Colonic mucosa (tissue), 4 donors: Measurements from ENCODE around the gene ACAP1. TPM values are rescaled to one million over a fixed set of nuclear protein-coding genes. Genes with fewer than 3 reads are reported as not detected.

Experiments used
- DNase-seq: peaks from one replicate; pipeline ENCODE4 v3.0.0-alpha.2; 2020
- H3K27ac ChIP-seq: fragments of 200-600 bp; one replicate; pipeline ENCODE4 v1.8.0; 2021
- H3K27me3 ChIP-seq: fragments of 200-600 bp; one replicate; pipeline ENCODE4 v1.8.0; 2021
- H3K36me3 ChIP-seq: fragments of 200-600 bp; one replicate; pipeline ENCODE4 v1.8.0; 2021
- H3K4me1 ChIP-seq: fragments of 200-600 bp; one replicate; pipeline ENCODE4 v1.8.0; 2021; ENCODE audit warnings: mild to moderate bottlenecking
- H3K4me3 ChIP-seq: fragments of 200-600 bp; one replicate; pipeline ENCODE4 v1.8.0; 2021
- H3K9ac ChIP-seq, 2 donors: one replicate each; pipeline ENCODE4 v1.7.0; 2013; ENCODE audit warnings: control low read depth in 2 of 2, low read depth in 2 of 2, low read length in 2 of 2
- H3K9me3 ChIP-seq: fragments of 200-600 bp; one replicate; pipeline ENCODE4 v1.8.0; 2021
- intact Hi-C: fragments of 100-400 bp; cut with DNase I; formaldehyde crosslinking; loops from one replicate; pipeline ENCODE4 v1.14.1; 2022
- total RNA-seq, 2 donors: library from RNA; stranded (reverse); fragmentation: NEBNext Ultra II Directional in 1 of 2; extraction: Animal tissue kit (Norgen Biotek cat#: 25700) in 1 of 2; gene quantifications; one replicate each; pipeline ENCODE4 v1.2.1, GENCODE V29; 2021
- TF ChIP-seq, protein P1 (sequence below): fragments of 200-600 bp; IDR thresholded peaks from one replicate; pipeline ENCODE4 v1.8.0; 2022; ENCODE audit warnings: antibody characterized with exemption, mild to moderate bottlenecking
- donor health status: healthy.
- donor health status: DM: no; HTN: no; CAD: no.
- donor health status: DM: no; HTN: no; CAD: no.

The ACAP1 gene
- total RNA-seq, 2 donors from 2014 or later: 7.4 to 12.1 TPM

DNA sequence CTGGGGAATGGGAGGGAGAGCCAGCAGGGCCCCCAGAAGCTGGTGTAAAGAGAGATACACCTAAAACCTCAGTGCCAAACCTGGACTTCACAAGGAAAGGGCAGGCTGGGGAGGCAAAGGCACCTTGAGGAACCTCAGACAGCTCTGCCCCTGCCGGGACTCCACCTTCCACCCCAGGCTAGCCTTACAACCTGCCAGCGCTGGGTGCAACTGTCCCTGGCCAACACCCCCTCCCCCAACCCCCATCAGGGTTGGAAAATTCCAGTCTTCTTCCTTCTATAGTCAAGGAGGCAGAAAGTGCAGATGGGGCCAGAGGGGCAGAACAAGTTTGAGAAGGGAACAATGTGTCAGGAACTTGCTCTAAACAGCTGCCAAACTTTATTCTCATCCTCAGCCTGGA, 44.1 kb upstream of the ACAP1 start:
- Histone ChIP-seq H3K9me3 (no peaks in the 10 kb centered on the region), H3K27me3 (peaks cover 4% of the 10 kb centered on the region), H3K4me3 (no peak overlapping the region), H3K36me3 (no peaks in the 10 kb centered on the region), H3K4me1 (peaks cover 16% of the 10 kb centered on the region), H3K27ac (no peak overlapping the region), H3K9ac (peak overlapping the region in 1 of 2 donors; percentile 70)
- intact Hi-C loops: no loop called here
- TF ChIP-seq, protein P1, sequence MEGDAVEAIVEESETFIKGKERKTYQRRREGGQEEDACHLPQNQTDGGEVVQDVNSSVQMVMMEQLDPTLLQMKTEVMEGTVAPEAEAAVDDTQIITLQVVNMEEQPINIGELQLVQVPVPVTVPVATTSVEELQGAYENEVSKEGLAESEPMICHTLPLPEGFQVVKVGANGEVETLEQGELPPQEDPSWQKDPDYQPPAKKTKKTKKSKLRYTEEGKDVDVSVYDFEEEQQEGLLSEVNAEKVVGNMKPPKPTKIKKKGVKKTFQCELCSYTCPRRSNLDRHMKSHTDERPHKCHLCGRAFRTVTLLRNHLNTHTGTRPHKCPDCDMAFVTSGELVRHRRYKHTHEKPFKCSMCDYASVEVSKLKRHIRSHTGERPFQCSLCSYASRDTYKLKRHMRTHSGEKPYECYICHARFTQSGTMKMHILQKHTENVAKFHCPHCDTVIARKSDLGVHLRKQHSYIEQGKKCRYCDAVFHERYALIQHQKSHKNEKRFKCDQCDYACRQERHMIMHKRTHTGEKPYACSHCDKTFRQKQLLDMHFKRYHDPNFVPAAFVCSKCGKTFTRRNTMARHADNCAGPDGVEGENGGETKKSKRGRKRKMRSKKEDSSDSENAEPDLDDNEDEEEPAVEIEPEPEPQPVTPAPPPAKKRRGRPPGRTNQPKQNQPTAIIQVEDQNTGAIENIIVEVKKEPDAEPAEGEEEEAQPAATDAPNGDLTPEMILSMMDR: no peak
- no peak for DNase-seq

GRCh38 chr17:7292729-7293128, 43.6 kb upstream of the ACAP1 start:
- H3K9ac ChIP-seq: peak overlapping the region; percentile 24 to 70
- no peaks in the 10 kb centered on the region for H3K36me3 ChIP-seq
- peaks cover 16% of the 10 kb centered on the region for H3K4me1 ChIP-seq
- no peak overlapping the region for H3K27ac ChIP-seq
- no peaks in the 10 kb centered on the region for H3K9me3 ChIP-seq
- peaks cover 4% of the 10 kb centered on the region for H3K27me3 ChIP-seq
- intact Hi-C loops: no loop called here
- TF ChIP-seq, protein P1: no peak
- no peak for DNase-seq
- no peak overlapping the region for H3K4me3 ChIP-seq

DNA sequence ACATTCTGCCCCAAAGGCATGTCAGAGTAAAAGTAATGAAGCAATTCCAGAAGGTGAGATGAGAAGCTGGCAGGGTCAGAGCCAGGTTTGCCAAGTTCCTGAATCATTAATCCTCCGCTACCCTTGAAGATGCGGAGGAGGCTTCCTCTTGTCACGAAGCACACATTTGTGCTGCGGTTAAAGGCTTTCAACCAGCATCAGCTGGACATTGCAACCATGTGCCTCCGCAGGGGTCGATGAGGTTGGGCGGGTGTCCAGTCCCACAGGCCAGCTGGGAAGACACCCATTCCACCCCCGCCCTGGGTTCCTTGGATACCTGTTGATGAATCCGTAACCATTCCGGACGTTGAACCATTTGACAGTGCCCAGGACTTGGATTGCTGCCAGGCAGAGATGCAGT, 43.2 kb upstream of the ACAP1 start:
- DNase-seq: no peak
- peaks cover 4% of the 10 kb centered on the region for H3K27me3 ChIP-seq
- no peak overlapping the region for H3K27ac ChIP-seq

GRCh38 chr17:7293816-7294613, 42.3 kb upstream of the ACAP1 start:
- H3K27ac ChIP-seq: peak overlapping the region; percentile 76
- peak overlapping the region; percentile 26 for H3K4me3 ChIP-seq
- H3K9ac ChIP-seq: peak overlapping the region; percentile 43 to 70
- peak; percentile 94 for DNase-seq
- TF ChIP-seq, protein P1: no peak
- no peaks in the 10 kb centered on the region for H3K36me3 ChIP-seq
- no peaks in the 10 kb centered on the region for H3K9me3 ChIP-seq
- intact Hi-C loops: no loop called here
- H3K4me1 ChIP-seq: peaks cover 16% of the 10 kb centered on the region
- H3K27me3 ChIP-seq: peaks cover 4% of the 10 kb centered on the region

More for the DNA sequence above, 43.2 kb upstream of the ACAP1 start:
- Histone ChIP-seq H3K36me3 (no peaks in the 10 kb centered on the region), H3K9me3 (no peaks in the 10 kb centered on the region), H3K9ac (peak overlapping the region in 1 of 2 donors; percentile 70), H3K4me3 (no peak overlapping the region), H3K4me1 (peaks cover 16% of the 10 kb centered on the region)
- intact Hi-C loops: no loop called here
- TF ChIP-seq, protein P1: no peak

- Histone ChIP-seq H3K9me3 (no peaks in the 10 kb centered on the region), H3K9ac (peak within 1 kb of the TSS; percentile 50 to 74), H3K27me3 (peaks cover 4% of the 10 kb centered on the region), H3K4me1 (peaks cover 16% of the 10 kb centered on the region), H3K36me3 (no peaks in the 10 kb centered on the region), H3K4me3 (peak within 1 kb of the TSS; percentile 26), H3K27ac (peak within 1 kb of the TSS; percentile 80)
- TF ChIP-seq, protein P1: no peak
- DNase-seq: peak; percentile 94
- intact Hi-C loops: loop anchor here (5.0 kb wide), 1 partner anchor 32 kb away; the partner anchor contains the start of gene CLDN7
Measured at GRCh38 chr17:7294614-7295153, 41.6 kb upstream of the ACAP1 start, which contains the start of gene YBX2. TSS of gene YBX2 (minus strand) at chr17:7294639. CDS start at chr17:7294500, 139 bp downstream.
